Ishikawa (cell line): ENCODE data around the gene KLF2.

Experiments
- CEBPB ChIP-seq: IDR thresholded peaks from 2 replicates; pipeline ENCODE4 v1.6.1; 2012
- CREB1 ChIP-seq: IDR thresholded peaks from 2 replicates; pipeline ENCODE4 v1.6.1; 2012; ENCODE audit warnings: low read depth
- EGR1 ChIP-seq: IDR thresholded peaks from 2 replicates; pipeline ENCODE4 v1.6.1; 2012
- EP300 ChIP-seq: IDR thresholded peaks from 2 replicates; pipeline ENCODE4 v1.6.1; 2012; ENCODE audit warnings: borderline replicate concordance
- FOXM1 ChIP-seq: IDR thresholded peaks from 2 replicates; pipeline ENCODE4 v1.6.1; 2012; ENCODE audit warnings: low read depth, borderline replicate concordance
- MAX ChIP-seq: IDR thresholded peaks from 2 replicates; pipeline ENCODE4 v1.6.1; 2012
- NFIC ChIP-seq: IDR thresholded peaks from 2 replicates; pipeline ENCODE4 v1.6.1; 2012
- RAD21 ChIP-seq: IDR thresholded peaks from 2 replicates; pipeline ENCODE4 v1.6.1; 2012; ENCODE audit warnings: low read depth
- REST ChIP-seq: IDR thresholded peaks from 2 replicates; pipeline ENCODE4 v1.6.1; 2012; ENCODE audit warnings: low read depth, mild to moderate bottlenecking
- TAF1 ChIP-seq: IDR thresholded peaks from 2 replicates; pipeline ENCODE4 v1.6.1; 2012; ENCODE audit warnings: low read depth, mild to moderate bottlenecking
- TCF12 ChIP-seq: IDR thresholded peaks from 2 replicates; pipeline ENCODE4 v1.6.1; 2012; ENCODE audit warnings: low read depth
- TEAD4 ChIP-seq: IDR thresholded peaks from 2 replicates; pipeline ENCODE4 v1.6.1; 2012
- USF1 ChIP-seq: IDR thresholded peaks from 2 replicates; pipeline ENCODE4 v1.6.1; 2012
- YY1 ChIP-seq: IDR thresholded peaks from 2 replicates; pipeline ENCODE4 v1.6.1; 2012; ENCODE audit warnings: low read depth
- ZBTB7A ChIP-seq: IDR thresholded peaks from 2 replicates; pipeline ENCODE4 v1.6.1; 2012; ENCODE audit warnings: low read depth

KLF2 gene

GRCh38 chr19:16345457-16345856, 20.8 kb downstream of the KLF2 start:
- TF ChIP-seq YY1 (no peak), REST (no peak), FOXM1 (no peak), CEBPB (no peak), EGR1 (no peak), TEAD4 (no peak), CREB1 (no peak), MAX (no peak), TAF1 (no peak), EP300 (no peak), RAD21 (no peak), TCF12 (no peak)

GRCh38 chr19:16347706-16348105, 23.1 kb downstream of the KLF2 start:
- TF ChIP-seq EGR1 (no peak), USF1 (no peak)

- TF ChIP-seq CREB1: no peak
- no peak for TF ChIP-seq YY1
- no peak for TF ChIP-seq EGR1
- no peak for TF ChIP-seq FOXM1
- no peak for TF ChIP-seq MAX
Measured at GRCh38 chr19:16349551-16350152, 25.0 kb downstream of the KLF2 start.

- TF ChIP-seq NFIC (no peak), EGR1 (no peak)
Measured at GRCh38 chr19:16351133-16351809, 26.6 kb downstream of the KLF2 start.

GRCh38 chr19:16355293-16356043, 30.8 kb downstream of the KLF2 start:
- TF ChIP-seq TEAD4 (no peak), REST (no peak), TAF1 (no peak), ZBTB7A (no peak), EP300 (no peak), RAD21 (no peak), FOXM1 (no peak), EGR1 (no peak), NFIC (no peak), MAX (no peak), YY1 (no peak), USF1 (no peak), CREB1 (no peak)

- no peak for TF ChIP-seq NFIC
- no peak for TF ChIP-seq ZBTB7A
- TF ChIP-seq USF1: no peak
- no peak for TF ChIP-seq TAF1
- TF ChIP-seq REST: no peak
- TF ChIP-seq YY1: no peak
- TF ChIP-seq EGR1: no peak
- no peak for TF ChIP-seq RAD21
- no peak for TF ChIP-seq FOXM1
- TF ChIP-seq TEAD4: no peak
- no peak for TF ChIP-seq TCF12
- TF ChIP-seq EP300: no peak
- TF ChIP-seq CREB1: no peak
- TF ChIP-seq CEBPB: no peak
- no peak for TF ChIP-seq MAX
Measured at GRCh38 chr19:16358456-16358855, 33.8 kb downstream of the KLF2 start.
